Panc1 (cell line): ENCODE measurements around the gene PODNL1. TPM values are rescaled to one million over a fixed set of nuclear protein-coding genes. Genes with fewer than 3 reads are reported as not detected.

ENCODE experiments used
- ATAC-seq: fragments of 200-7000 bp; cut with Tn5 transposase; 2 replicates; pipeline ENCODE4 v1.9.1; 2020; ENCODE audit warnings: mild to moderate bottlenecking, moderate library complexity
- BruUV-seq: library from RNA; stranded (reverse); fragments of 400-500 nt; replicated peaks from 2 replicates; lab custom pipeline; 2021; lab: Mats Ljungman, UMichigan
- CTCF ChIA-PET: fragments of 300-600 bp; sonication (Branson Sonifier 250); formaldehyde crosslinking; loops from one replicate; lab custom pipeline; 2022; ENCODE audit warnings: antibody characterized with exemption; lab: Charles Lee
- POLR2A ChIA-PET: fragments of 300-600 bp; sonication (Branson Sonifier 250); formaldehyde crosslinking; loops from one replicate; lab custom pipeline; 2022; ENCODE audit warnings: antibody characterized with exemption; lab: Charles Lee
- DNase-seq: peaks from one replicate; pipeline ENCODE4 v3.0.0-alpha.2; 2010; ENCODE audit warnings: low read depth, low spot score
- H3K27ac ChIP-seq: 2 replicates; pipeline ENCODE4 v1.5.1; 2011; ENCODE audit warnings: mild to moderate bottlenecking, low read length, inconsistent platforms
- H3K27me3 ChIP-seq: fragments of 200-500 bp; sonication (Bioruptor generic); 2 replicates; pipeline ENCODE4 v1.6.0; 2014; ENCODE audit warnings: low read length, inconsistent platforms; ENCODE audit not compliant: control insufficient read depth, insufficient read depth
- H3K36me3 ChIP-seq: fragments of 200-500 bp; sonication (Bioruptor generic); 2 replicates; pipeline ENCODE4 v1.5.1; 2014; ENCODE audit warnings: inconsistent platforms, mild to moderate bottlenecking, low read length, moderate library complexity; ENCODE audit not compliant: control insufficient read depth, insufficient read depth
- H3K4me1 ChIP-seq: 2 replicates; pipeline ENCODE4 v1.5.1; 2011; ENCODE audit warnings: inconsistent platforms, mild to moderate bottlenecking, low read length, moderate library complexity; ENCODE audit not compliant: control insufficient read depth, insufficient read depth
- H3K4me3 ChIP-seq, 2 experiments: 2 replicates each; pipeline ENCODE4 v1.5.1; 2011 to 2012; ENCODE audit warnings: low read depth in 2 of 2, low read length in 2 of 2, mild to moderate bottlenecking in 2 of 2, inconsistent platforms in 1 of 2, moderate library complexity in 1 of 2
- H3K9me3 ChIP-seq: fragments of 200-500 bp; sonication (Bioruptor generic); 2 replicates; pipeline ENCODE4 v1.5.1; 2014; ENCODE audit warnings: low read depth, mild to moderate bottlenecking, inconsistent platforms, low read length, moderate library complexity; ENCODE audit not compliant: control insufficient read depth, insufficient read depth
- POLR2AphosphoS5 ChIP-seq: IDR thresholded peaks from 2 replicates; pipeline ENCODE4 v1.6.1; 2012; ENCODE audit warnings: mild to moderate bottlenecking, low read depth, low read length, moderate library complexity
- SIN3A ChIP-seq: IDR thresholded peaks from 2 replicates; pipeline ENCODE4 v1.6.1; 2012; ENCODE audit warnings: low read depth, mild to moderate bottlenecking, low read length, moderate library complexity, borderline replicate concordance; ENCODE audit not compliant: insufficient read depth
- TCF7L2 ChIP-seq: IDR thresholded peaks from 2 replicates; pipeline ENCODE4 v1.6.1; 2011; ENCODE audit warnings: mild to moderate bottlenecking, low read depth, low read length, inconsistent platforms
- in situ Hi-C: cut with HindIII; loops from 2 replicates; pipeline ENCODE4 v1.10.0; 2016; ENCODE audit warnings: low sequenced_read_pairs, low pct_unique_long_range_greater_than_20kb
- intact Hi-C: fragments of 100-400 bp; cut with micrococcal nuclease; formaldehyde crosslinking; loops from one replicate; pipeline ENCODE4 v1.10.0; 2022; ENCODE audit not compliant: unreplicated experiment
- total RNA-seq: library from RNA; stranded (reverse); gene quantifications from one replicate; pipeline ENCODE4 v1.2.1, GENCODE V29; 2021; ENCODE audit not compliant: unreplicated experiment
- TF ChIP-seq, protein P1 (sequence below): fragments of 450-650 bp; IDR thresholded peaks from 2 replicates; pipeline ENCODE4 v1.5.1; 2017; ENCODE audit warnings: mild to moderate bottlenecking
- TF ChIP-seq, protein P2 (sequence below), 2 experiments: IDR thresholded peaks; 2 replicates each; pipeline ENCODE4 v1.6.1; 2011 to 2012; ENCODE audit warnings: low read depth in 2 of 2, control low read depth in 1 of 2, low read length in 1 of 2, mild to moderate bottlenecking in 1 of 2, moderate library complexity in 1 of 2; ENCODE audit not compliant: insufficient read depth in 1 of 2

Gene PODNL1
- total RNA-seq, 1 experiment from 2014 or later, result 1.4 TPM

GRCh38 chr19:13977803-13978202, 39.6 kb upstream of the PODNL1 start:
- Histone ChIP-seq H3K36me3 (no peaks in the 10 kb centered on the region), H3K4me3 (no peak overlapping the region), H3K9me3 (no peaks in the 10 kb centered on the region), H3K4me1 (no peaks in the 10 kb centered on the region), H3K27ac (no peak overlapping the region), H3K27me3 (no peaks in the 10 kb centered on the region)
- in situ Hi-C loops, result no loop called here
- no peak for TF ChIP-seq TCF7L2
- TF ChIP-seq, protein P1, sequence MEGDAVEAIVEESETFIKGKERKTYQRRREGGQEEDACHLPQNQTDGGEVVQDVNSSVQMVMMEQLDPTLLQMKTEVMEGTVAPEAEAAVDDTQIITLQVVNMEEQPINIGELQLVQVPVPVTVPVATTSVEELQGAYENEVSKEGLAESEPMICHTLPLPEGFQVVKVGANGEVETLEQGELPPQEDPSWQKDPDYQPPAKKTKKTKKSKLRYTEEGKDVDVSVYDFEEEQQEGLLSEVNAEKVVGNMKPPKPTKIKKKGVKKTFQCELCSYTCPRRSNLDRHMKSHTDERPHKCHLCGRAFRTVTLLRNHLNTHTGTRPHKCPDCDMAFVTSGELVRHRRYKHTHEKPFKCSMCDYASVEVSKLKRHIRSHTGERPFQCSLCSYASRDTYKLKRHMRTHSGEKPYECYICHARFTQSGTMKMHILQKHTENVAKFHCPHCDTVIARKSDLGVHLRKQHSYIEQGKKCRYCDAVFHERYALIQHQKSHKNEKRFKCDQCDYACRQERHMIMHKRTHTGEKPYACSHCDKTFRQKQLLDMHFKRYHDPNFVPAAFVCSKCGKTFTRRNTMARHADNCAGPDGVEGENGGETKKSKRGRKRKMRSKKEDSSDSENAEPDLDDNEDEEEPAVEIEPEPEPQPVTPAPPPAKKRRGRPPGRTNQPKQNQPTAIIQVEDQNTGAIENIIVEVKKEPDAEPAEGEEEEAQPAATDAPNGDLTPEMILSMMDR, result no peak
- no peak for TF ChIP-seq SIN3A
- no peak for TF ChIP-seq POLR2AphosphoS5
- TF ChIP-seq, protein P2, sequence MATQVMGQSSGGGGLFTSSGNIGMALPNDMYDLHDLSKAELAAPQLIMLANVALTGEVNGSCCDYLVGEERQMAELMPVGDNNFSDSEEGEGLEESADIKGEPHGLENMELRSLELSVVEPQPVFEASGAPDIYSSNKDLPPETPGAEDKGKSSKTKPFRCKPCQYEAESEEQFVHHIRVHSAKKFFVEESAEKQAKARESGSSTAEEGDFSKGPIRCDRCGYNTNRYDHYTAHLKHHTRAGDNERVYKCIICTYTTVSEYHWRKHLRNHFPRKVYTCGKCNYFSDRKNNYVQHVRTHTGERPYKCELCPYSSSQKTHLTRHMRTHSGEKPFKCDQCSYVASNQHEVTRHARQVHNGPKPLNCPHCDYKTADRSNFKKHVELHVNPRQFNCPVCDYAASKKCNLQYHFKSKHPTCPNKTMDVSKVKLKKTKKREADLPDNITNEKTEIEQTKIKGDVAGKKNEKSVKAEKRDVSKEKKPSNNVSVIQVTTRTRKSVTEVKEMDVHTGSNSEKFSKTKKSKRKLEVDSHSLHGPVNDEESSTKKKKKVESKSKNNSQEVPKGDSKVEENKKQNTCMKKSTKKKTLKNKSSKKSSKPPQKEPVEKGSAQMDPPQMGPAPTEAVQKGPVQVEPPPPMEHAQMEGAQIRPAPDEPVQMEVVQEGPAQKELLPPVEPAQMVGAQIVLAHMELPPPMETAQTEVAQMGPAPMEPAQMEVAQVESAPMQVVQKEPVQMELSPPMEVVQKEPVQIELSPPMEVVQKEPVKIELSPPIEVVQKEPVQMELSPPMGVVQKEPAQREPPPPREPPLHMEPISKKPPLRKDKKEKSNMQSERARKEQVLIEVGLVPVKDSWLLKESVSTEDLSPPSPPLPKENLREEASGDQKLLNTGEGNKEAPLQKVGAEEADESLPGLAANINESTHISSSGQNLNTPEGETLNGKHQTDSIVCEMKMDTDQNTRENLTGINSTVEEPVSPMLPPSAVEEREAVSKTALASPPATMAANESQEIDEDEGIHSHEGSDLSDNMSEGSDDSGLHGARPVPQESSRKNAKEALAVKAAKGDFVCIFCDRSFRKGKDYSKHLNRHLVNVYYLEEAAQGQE (IDR thresholded peaks at IDR 0.05; ENCODE audit: insufficient read depth in 1 of 2, low read depth in 2 of 2, low read length in 1 of 2), result no peak
- ChIA-PET POLR2A (no interaction called here), CTCF (no interaction called here)
- intact Hi-C loops, result no loop called here
- no peak for ATAC-seq
- no peak for DNase-seq
- BruUV-seq, result no TSS peak

- BruUV-seq, result no TSS peak
- intact Hi-C loops, result no loop called here
- no peaks in the 10 kb centered on the region for H3K36me3 ChIP-seq
These were observed 38.2 kb upstream of the PODNL1 start for GRCh38 chr19:13976446-13976845.

More at GRCh38 chr19:13976446-13976845, 38.2 kb upstream of the PODNL1 start:
- ATAC-seq, result no peak
- Histone ChIP-seq H3K4me1 (no peaks in the 10 kb centered on the region), H3K27ac (no peak overlapping the region), H3K4me3 (no peak overlapping the region), H3K9me3 (no peaks in the 10 kb centered on the region), H3K27me3 (no peaks in the 10 kb centered on the region)
- DNase-seq, result no peak
- ChIA-PET CTCF (no interaction called here), POLR2A (no interaction called here)
- TF ChIP-seq, protein P1, result no peak
- TF ChIP-seq TCF7L2 (no peak), POLR2AphosphoS5 (no peak), SIN3A (no peak)
- TF ChIP-seq, protein P2 (IDR thresholded peaks at IDR 0.05; ENCODE audit: insufficient read depth in 1 of 2, low read depth in 2 of 2, low read length in 1 of 2), result no peak
- in situ Hi-C loops, result no loop called here
